NT2/D1 (cell line): ENCODE data around the gene C7.

ENCODE experiments used
- YY1 ChIP-seq: IDR thresholded peaks from 2 replicates; pipeline ENCODE4 v1.6.1; 2011; ENCODE audit not compliant: insufficient read length, insufficient read depth
- ZNF274 ChIP-seq: IDR thresholded peaks from 2 replicates; pipeline ENCODE4 v1.6.1; 2011; ENCODE audit warnings: mild to moderate bottlenecking, low read depth, low read length

GRCh38 chr5:40955313-40955712 lies 46.0 kb downstream of the C7 start:
- TF ChIP-seq YY1 = no peak
- no peak for TF ChIP-seq ZNF274
